SK-N-MC (cell line): ENCODE measurements around the gene SLF2.

Experiments
- EZH2 ChIP-seq: fragments of 200-600 bp; sonication (generic); IDR thresholded peaks from one replicate; pipeline ENCODE4 v1.6.1; 2017; ENCODE audit warnings: antibody characterized with exemption
- POLR2AphosphoS5 ChIP-seq: IDR thresholded peaks from 2 replicates; pipeline ENCODE4 v1.6.1; 2012; ENCODE audit warnings: mild to moderate bottlenecking, low read depth, low read length, borderline replicate concordance

- TF ChIP-seq POLR2AphosphoS5: no peak
- TF ChIP-seq EZH2: no peak
Measured at GRCh38 chr10:100895346-100895745, 17.4 kb upstream of the SLF2 start.
